DMS53 treated with DMSO at 0.1 percent for 48 hours (cell line): ENCODE data around the gene PIEZO1.

ENCODE experiments used
- DNase-seq: peaks from one replicate; lab custom pipeline; 2025; ENCODE audit not compliant: unreplicated experiment; lab: John Stamatoyannopoulos, UW

Gene PIEZO1

DNA sequence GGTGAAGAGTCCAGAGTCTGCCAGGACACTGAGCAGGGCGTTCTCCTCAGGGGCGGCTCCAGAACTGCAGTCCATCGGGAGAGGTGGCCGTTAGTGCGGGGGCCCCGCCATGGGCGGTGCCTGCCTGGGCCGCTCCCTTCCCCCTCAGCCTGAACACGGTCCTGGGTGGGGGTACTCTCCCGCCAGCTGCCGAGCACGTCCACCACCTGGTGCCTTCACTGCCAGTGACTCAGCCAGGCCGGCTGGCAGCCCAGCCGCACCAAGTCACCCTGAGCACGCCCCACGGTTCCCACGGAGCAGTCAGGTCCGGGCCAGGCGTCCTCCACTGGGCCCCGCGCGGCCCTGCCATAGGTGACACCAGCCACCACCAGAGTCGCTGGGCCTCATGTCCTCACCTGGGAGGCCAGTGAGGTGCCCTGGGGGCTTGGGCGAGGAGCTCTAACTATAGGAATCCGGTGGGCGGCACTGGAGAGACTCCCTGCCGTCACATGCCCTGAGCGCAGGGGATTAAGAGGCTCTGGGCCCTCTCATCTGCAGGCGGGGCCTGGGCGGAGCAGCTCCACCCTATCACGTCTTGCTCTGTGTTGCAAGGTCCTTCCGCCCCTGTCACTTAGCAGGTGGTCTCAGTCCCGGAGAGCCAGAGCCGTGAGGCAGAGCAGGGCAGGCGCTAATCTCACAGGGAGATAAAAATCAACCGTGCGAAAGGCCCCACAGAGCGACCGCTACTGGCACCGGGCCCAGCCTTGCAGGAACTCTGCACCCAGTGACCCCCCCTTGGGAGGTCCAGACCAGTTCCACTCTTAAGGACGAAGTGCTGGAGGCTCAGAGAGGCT lies 14.3 kb downstream of the PIEZO1 start:
- DNase-seq: no peak

DNA sequence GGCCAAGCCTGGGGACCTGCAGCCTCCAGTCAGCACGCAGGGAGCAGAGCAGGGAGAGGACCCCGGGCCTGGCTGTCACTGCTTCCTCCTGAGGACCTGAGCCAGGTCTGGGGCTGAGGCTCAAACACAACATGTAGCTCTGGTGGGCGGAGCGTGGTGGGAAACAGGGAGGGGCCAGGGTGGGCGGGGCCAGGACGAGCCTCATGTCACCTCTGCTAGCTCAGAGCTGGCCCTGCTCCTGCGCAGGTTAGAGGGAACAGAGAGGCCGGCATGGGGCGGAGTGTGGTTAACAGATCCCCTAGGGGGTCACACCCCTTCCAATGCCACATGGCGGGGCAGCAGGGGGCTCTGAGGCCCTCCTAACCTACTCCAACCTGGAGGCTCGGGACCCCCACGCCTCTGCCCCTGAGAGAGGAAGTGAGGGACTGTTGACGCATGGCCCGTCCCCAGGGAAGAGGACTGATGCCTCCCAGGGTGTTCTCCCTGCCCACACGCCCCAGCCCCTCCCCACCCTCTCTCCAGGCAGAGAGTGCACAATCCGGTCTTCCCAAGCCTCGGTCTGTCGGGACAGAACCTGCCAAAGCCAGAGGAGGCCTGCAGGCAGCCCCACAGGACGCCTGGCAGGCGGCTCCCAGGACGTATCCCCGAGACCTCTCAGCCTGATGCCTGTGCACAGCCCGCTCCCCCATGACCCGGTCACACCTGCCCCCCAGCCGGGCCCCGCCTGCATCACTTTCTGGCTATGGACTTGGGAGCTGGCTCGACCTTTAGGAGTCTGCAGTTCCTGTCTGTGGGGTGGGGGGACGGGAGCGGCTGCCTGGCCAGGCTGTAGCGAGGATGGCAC lies 15.2 kb downstream of the PIEZO1 start:
- DNase-seq: no peak

DNA sequence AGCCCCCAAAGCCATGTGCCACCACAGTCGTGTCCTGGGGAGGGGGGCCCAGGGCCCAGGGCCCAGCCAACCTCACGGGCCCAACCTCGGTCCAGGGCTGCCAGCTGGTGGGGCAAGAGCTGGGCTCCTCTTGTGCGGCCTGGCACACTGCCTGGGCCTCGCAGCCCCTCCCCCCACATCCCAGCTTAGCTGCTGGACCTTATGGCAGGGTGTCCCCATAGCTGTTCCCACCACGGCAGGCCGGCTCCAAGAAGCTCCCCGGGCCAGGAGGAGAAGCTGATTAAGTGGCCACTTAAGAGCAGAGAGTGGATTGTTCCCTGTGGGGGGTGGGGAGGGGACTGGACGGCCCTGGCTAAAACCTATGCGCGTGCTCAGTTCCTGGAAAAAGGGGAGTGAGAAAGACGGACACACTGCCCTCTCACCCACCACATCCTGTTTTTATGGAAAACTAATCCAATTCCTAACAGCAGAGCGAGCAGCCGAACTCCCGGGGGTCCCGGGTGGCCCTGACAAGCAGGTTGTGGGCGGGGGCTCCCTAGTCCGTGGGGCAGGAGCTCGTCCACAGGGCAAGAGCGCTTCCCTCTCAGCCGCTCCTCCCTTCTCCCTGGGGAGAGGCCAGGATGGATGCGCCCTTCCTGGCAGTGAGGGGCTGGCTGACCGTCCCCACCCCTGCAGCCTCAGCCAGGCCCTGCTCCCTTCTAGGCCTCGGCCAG lies 16.8 kb downstream of the PIEZO1 start:
- DNase-seq: no peak

DNA sequence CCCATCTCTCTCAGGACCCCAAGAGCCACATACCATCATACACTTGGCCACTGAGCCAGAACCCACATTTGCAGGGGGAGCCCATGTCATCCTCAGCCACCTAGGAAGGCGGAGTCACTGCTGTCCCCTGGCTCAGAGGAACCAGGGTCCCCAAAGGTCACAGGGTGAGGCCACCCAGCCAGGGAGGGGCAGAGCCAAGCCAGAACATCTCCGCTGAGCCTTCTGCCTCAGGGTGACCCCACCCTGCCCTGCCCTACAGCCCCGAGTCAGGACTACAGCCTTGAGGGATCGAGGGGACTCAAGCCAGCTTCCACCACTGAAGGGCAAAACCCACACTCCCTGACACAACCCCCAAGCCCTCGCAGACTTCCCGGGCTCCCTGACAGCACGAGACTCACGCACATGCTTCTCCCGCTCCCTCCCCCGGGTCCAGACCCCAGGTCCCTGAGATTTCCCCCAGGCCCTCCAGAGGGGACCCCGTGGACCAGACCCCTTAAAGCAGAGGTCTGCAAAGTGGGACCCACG lies 17.4 kb downstream of the PIEZO1 start:
- DNase-seq: no peak

DNA sequence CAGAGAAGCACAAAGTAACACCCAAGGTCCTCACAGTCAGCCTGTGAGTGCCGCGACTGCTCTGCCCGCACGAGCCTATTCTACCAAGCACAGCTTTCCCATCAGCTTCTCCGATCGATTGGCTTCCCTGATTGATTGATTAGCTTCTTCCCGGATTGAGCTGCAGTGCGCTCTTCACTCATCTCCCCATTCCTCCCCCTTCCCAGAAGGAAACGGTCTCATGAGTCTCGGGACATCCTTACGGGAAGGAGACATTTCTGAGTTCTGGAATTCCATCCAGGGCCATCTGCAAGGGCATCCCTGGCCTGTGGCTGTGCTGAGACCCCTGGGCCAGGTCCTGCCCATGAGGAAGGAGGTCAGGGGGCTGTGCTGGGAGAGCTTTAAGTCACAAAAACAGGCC lies 18.0 kb downstream of the PIEZO1 start:
- no peak for DNase-seq

DNA sequence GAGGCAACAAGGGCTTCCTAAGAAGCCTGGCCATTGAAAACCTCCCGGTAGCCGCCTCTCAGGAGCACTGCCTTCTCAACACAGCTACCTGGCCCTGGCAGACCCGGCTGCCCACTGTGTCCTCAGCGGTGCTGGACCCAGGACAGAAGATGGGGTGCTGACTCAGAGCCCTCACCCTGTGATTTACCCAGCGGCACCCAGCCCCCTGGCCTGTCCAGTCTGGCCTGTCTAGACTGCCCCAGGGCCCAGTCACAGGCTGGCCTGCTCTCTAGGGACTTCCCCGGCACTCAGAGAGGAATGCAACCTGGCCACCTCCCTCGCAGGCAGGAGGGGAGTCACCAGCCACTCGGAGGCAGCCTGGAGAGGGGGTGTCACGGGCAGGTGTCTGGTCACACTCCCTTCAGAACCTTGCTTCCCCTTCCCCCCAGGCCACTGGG lies 20.1 kb downstream of the PIEZO1 start:
- no peak for DNase-seq

DNA sequence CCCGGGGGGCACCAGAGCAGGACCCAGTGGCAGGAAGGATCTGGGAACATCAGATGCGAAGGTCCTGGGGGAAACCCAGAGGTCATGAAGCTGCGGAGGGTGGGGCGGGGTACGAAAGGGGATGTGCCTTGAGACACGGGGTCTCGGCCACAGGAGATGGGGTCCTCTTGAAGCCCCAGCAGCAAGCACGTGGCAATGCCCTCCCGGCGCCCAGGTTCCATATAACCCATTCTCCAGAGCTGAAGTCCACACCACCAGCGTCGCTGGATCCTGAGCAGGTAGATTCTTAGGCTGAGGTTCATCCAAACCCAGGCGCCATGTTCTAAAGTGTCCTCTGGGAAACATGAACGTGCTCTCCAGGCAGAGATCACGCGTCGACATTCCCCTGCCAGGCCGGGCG lies 20.9 kb downstream of the PIEZO1 start:
- no peak for DNase-seq

DNA sequence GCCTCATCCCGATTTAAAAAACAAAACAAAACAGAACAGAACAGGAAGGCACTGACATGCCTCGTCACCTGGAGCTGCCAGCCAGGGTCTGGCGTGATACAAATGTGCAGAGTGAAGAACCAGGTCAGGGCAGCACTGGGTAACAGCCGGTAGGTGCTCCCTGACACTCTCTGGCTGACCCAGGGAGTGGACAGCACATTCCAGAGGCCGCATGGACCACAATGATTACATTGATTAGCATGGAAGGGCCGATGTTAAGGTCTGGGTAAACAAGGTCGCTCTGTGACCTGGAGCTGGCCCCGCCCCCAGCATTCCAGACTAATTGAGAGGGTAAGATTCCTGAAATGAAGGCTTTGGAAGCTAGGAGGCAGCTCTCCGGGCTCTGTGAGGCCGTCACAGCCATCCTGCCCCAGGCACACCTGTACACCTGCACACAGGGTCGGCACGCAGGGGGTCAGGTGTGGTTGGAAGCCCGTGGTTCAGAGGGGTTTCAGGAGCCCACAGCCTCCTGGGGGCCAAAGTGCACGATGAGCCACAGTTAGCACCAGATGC lies 21.4 kb downstream of the PIEZO1 start:
- DNase-seq: no peak

DNA sequence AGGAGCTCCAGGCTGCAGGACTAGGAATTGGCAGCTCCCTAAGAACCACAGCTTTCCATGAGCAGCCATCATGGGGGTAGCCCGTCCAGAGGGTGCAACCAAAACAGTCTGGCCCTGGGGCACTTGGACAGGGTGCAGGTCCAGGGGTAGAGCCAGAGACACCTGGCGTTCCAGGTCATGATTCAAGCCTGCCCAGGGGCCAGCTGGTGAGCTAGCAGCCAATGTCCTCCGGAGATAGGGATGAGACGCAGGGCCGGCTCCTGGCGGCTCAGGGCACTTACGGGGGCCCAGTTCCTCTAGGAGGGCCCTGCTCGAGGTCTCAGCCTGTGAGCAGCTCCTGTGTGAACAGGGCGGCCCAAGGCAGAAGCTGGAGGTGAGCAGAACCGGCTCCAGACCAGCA lies 22.1 kb downstream of the PIEZO1 start:
- DNase-seq: no peak

DNA sequence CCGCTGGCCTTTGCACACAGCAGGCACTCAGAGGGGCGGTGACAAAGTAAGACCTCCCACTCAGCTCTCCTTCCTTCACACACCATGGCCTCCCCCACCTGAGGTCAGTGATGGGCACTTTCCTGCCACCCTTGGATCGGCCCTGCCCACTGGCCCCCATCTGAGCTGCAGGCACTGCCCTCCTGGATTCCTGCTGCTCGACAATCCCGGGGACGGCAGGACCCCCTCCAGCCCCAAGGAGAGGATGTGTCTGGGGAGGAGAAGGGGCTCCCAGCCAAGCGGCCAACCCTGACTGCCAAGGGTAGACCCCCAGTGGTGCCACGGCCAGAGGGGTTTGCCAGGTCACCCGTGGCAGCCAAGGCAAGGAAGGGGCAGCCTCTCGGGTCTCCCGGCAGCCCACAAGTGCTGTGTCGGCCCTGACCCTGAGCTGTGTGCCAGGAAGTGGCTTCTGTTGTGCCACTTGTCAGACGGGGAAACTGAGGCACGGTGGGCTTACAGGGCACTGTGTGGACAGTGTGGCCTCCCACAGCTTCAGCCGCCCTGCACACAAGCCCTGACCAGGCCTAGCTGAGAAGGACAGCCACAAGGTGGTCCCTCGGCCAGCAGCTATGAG lies 22.7 kb downstream of the PIEZO1 start:
- DNase-seq: no peak

DNA sequence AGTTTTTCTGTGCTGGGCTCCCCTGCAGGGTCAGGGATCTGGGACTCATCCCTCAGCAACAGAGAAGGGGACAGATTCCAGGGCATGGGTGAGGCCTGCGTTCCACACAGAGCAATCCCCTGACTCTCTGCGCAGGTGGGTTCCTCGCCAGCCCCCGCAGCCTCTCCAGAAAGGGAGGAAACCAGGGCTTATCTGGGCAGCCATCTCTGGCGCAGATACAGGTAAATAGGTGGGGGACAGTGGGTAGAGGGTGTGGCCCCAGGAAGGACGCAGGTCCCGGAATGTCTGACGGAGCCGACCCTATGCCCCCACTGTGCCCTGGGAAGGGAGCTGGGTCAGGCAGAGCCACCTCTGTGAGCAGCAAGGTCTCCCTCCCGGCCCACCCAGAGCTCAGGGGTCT lies 23.2 kb downstream of the PIEZO1 start:
- no peak for DNase-seq

DNA sequence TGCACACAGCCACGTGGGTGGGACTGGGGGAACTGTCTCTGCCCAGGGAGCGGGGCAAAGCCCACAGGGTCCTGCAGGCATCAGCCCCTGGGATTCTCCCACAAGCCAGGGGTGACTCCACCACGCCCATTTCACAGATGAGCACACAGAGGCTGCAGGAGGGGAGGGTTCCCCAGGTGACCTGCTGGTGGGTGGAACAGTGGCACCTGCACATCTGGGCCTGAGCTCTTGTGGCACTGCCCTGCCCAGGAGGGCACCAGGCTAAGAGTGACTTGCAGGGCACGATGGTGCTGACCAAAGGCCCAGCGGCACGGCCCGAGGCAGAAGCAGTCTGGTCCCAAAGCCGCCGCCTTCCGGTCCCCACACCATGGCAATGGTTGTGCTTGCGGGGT lies 23.9 kb downstream of the PIEZO1 start:
- DNase-seq: no peak

DNA sequence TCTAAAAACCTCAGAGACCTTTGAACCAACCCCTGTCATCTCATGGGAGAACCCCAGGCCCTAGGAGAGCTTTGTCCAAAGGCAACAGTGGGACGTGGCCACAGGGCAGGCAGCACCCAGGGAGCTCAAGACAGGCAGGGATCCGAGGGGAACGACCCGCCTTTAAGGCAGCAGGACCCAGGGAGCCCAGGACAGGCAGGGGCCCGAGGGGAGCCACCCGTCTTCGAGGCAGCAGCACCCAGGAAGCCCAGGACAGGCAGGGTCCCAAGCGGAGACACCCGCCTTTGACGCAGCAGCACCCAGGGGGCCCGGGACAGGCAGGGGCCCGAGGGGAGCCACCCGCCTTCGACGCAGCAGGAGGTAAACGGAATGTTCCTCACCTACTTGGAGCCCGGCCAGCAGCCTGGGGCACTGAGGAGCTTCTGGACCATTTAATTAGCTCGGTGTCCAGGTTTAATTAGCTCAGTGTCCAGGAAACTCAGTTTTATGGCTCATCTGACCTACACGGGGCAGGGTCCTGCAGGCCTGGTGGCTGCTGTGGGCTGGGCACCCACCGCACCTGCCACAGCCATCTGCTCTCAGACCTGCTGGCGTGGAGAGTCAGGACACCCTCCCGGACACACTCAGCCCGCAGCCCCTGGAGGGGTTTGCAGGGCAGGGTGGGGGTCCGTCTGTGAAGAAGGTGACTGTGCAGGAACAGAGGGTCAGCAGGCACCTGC lies 24.4 kb downstream of the PIEZO1 start:
- DNase-seq: no peak

DNA sequence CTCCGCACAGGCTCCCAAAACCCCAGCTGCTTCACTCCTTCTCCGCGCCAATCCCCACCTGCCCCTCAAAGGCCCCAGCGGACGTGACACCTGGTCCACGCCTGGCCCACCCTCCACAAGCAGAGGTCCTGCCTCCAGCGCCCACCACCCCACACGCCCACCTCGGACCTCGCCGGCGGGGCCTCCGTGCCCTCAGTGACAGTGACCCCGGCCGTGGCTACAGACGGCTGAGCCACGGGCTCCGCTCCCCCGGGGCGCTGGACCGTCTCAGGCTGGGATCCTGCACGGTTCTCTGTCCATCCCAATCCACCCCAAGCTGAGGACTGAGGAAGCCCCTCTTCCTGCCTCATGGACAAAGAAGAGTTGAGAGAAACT lies 25.1 kb downstream of the PIEZO1 start:
- DNase-seq: no peak

DNA sequence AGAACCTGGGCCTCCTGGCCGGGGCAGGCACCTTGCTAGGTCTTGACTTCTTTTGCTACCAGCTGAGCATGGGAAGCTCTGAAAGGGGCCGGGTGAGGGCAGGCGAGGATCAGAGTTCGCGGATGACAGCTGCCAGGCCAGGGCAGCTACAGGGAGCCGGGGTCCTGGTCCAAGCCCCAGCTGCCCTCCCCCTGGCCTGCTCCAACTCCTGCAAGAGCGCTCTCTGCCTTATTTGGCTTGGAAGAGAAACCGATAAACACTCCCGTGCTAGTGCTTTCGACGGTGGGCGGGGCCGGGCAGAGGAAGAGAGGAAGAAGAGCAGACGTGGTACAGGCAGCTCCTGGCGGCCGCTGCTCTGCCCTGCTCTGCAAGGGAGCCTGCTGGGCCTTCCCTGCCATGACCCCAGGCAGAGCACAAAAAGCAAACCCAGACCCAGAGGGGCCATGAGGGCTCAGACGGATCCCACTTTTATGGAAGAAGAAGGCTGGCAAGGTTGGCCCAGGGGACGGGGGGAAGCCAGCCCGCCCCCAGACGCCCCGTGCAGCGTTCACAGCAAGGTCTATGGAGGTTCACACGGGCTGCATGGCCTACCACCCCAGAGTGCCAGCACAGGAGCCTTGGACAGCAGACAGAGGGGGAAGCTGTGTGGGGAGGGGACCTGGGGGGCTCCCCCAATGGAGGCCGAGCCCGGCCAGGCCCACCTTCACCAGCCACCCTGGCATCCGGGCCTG lies 25.6 kb downstream of the PIEZO1 start:
- DNase-seq: no peak

DNA sequence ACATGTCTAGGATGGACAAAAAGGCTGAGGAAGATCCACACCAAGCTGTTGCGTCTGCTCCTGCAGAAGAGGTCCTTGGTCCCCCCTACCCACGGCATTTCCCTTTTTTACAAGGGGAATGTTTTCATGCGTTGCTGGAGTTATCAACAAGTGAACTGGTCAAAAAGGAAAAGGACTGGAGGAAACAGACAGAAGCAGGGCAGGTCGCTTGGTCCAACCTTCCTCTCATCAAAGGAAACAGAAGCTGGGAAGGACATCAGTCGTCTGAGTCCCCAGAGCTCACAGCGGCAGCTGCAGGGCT lies 26.1 kb downstream of the PIEZO1 start:
- no peak for DNase-seq

DNA sequence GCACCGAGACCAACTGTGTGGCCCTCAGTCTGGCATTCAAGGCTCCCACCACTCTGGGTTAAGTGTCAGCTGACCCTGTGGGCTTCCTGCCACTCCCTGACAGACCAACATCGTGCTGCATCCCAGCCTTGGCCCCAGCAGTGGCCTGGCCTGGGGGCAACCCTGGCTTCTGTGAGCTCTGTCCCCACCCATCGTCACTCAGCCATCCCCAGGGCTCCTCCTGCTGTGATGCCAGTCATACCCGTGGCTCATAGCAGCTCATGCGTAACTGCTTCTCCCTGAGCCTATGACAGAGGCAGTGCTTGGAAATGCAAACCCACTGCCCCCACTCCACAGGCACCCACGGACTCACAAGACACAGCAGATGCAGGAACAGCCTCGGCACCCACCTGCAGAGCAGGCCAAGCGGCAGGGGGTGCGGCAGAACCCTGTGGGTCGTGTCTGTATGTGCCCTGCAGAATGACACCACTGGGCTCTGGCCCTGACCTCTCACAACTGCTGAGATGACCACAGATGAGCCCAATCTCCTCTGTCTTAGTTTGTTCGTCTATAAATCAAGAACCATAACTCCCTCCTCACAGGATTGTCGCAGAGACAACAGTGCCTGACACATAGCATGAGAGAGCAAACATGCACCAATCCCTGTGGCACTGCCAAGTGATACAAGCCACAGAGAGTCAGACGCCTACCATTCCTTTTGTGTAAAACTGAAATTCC lies 26.6 kb downstream of the PIEZO1 start:
- DNase-seq: no peak

DNA sequence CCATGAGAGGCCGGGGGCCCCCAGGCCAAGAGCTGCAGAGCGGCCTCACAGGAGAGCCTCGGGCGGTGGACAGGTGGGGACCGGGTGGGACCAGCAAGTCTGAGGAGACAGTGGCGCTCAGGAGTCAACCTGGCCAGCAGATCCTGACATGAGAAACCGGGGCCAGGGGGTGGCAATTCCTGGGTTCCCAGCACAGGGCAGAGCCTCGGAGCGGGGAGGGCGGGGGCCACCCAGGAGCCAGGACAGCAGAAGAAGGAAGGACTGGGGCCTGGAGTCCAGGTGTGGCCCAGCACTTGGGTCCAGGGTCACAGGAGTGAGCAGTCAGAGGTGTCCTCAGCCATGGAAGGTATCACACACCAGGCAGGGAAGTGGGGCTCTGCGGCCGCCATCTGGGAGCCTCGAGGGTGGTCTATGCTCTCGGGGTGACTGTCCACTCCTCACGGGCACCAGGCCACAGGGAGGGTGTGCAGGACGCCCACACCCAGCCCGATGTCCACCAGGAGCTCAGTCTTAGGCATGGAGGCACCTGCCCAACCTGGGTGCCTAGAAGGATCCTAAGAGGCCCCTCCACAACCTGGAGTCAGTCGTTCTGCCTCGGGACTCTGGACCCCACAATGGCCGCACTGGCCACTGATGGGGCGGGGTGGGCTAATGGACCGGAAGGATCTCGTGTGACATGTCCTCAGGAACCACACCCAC lies 29.1 kb downstream of the PIEZO1 start:
- DNase-seq: no peak
